Keratinocyte (primary cell): ENCODE measurements around the gene RAD9B. TPM values are rescaled to one million over a fixed set of nuclear protein-coding genes. Genes with fewer than 3 reads are reported as not detected.

Experiments used
- DNase-seq: peaks from one replicate; pipeline ENCODE4 v3.0.0-alpha.2; 2011; ENCODE audit warnings: low read depth, missing footprints, low spot score
- FAIRE-seq: peaks from 2 replicates; lab custom pipeline; 2011; peaks lifted over from hg19 to GRCh38; lab: Jason Lieb, UNC
- H2AFZ ChIP-seq: 2 replicates; pipeline ENCODE4 v1.6.0; 2012; ENCODE audit warnings: low read length, control low read depth, inconsistent platforms; ENCODE audit not compliant: control insufficient read depth
- H3K27ac ChIP-seq: 2 replicates; pipeline ENCODE4 v1.5.1; 2011; ENCODE audit warnings: low read length; ENCODE audit not compliant: control insufficient read depth, insufficient read depth
- H3K27me3 ChIP-seq: 3 replicates; pipeline ENCODE4 v1.6.0; 2011; ENCODE audit warnings: low read length; ENCODE audit not compliant: control insufficient read depth, insufficient read depth; ENCODE audit errors: extremely low read depth
- H3K36me3 ChIP-seq, 2 experiments: 2 replicates in 1 of 2; 3 replicates in 1 of 2; pipeline ENCODE4 v1.5.1; 2011; ENCODE audit warnings: low read length in 2 of 2, mild to moderate bottlenecking in 1 of 2; ENCODE audit not compliant: control insufficient read depth in 2 of 2, insufficient read depth in 2 of 2; ENCODE audit errors: extremely low read depth in 1 of 2
- H3K4me1 ChIP-seq: 3 replicates; pipeline ENCODE4 v1.5.1; 2011; ENCODE audit warnings: low read length; ENCODE audit not compliant: control insufficient read depth, insufficient read depth; ENCODE audit errors: extremely low read depth
- H3K4me2 ChIP-seq: 3 replicates; pipeline ENCODE4 v1.6.0; 2011; ENCODE audit warnings: low read depth, low read length; ENCODE audit not compliant: control insufficient read depth, insufficient read depth; ENCODE audit errors: extremely low read depth
- H3K4me3 ChIP-seq, 3 experiments: fragments of 200-600 bp in 1 of 3; sonication (generic) in 1 of 3; 2 replicates in 2 of 3; 3 replicates in 1 of 3; pipeline ENCODE4 v1.5.1; 2011 to 2016; ENCODE audit warnings: low read length in 3 of 3, mild to moderate bottlenecking in 3 of 3, control low read depth in 2 of 3, inconsistent platforms in 1 of 3, low read depth in 1 of 3, mixed read lengths in 1 of 3, mixed run types in 1 of 3, moderate library complexity in 1 of 3; ENCODE audit not compliant: control insufficient read depth in 2 of 3, insufficient read depth in 2 of 3; ENCODE audit errors: extremely low read depth in 1 of 3
- H3K79me2 ChIP-seq: 2 replicates; pipeline ENCODE4 v1.6.0; 2012; ENCODE audit warnings: low read length; ENCODE audit not compliant: control insufficient read depth, insufficient read depth
- H3K9ac ChIP-seq: 3 replicates; pipeline ENCODE4 v1.6.0; 2011; ENCODE audit warnings: low read length; ENCODE audit not compliant: control insufficient read depth, insufficient read depth; ENCODE audit errors: extremely low read depth
- H3K9me1 ChIP-seq: 3 replicates; pipeline ENCODE4 v1.6.0; 2011; ENCODE audit warnings: low read length; ENCODE audit not compliant: control insufficient read depth, insufficient read depth; ENCODE audit errors: extremely low read depth
- H3K9me3 ChIP-seq: 2 replicates; pipeline ENCODE4 v1.5.1; 2012; ENCODE audit warnings: low read depth, low read length; ENCODE audit not compliant: control insufficient read depth
- H4K20me1 ChIP-seq: 3 replicates; pipeline ENCODE4 v1.6.0; 2011; ENCODE audit warnings: low read length; ENCODE audit not compliant: control insufficient read depth, insufficient read depth; ENCODE audit errors: extremely low read depth
- EZH2 ChIP-seq: IDR thresholded peaks from one replicate; pipeline ENCODE4 v1.6.1; 2012; ENCODE audit warnings: inconsistent platforms, mild to moderate bottlenecking, low read length, moderate library complexity
- dilution Hi-C: fragments of 300-500 bp; cut with MboI; formaldehyde crosslinking; loops from one replicate; pipeline ENCODE4 v1.7.0; 2020; ENCODE audit warnings: low sequenced_read_pairs; ENCODE audit not compliant: extremely low pct_ligation_motif_present
- polyA plus RNA-seq, 5 experiments: library from polyadenylated mRNA; depleted of rRNA in 3 of 5; stranded (reverse) in 3 of 5; stranded (forward) in 1 of 5; unstranded in 1 of 5; fragments of >200 nt; gene quantifications; 1 replicate in 1 of 5; 2 replicates in 3 of 5; 3 replicates in 1 of 5; pipeline versions ENCODE4 v1.2.1 to v1.2.3, GENCODE V29; 2011 to 2012; ENCODE audit warnings: missing spikeins in 2 of 5, low read depth in 1 of 5, low replicate concordance in 1 of 5
- TF ChIP-seq, protein P1 (sequence below), 3 experiments: IDR thresholded peaks in 1 of 3; conservative IDR thresholded peaks in 1 of 3; optimal IDR thresholded peaks in 1 of 3; 2 replicates in 2 of 3; 3 replicates in 1 of 3; pipeline versions ENCODE3 to v1.5.1; 2011; ENCODE audit warnings: low read length in 3 of 3, mild to moderate bottlenecking in 3 of 3, moderate library complexity in 2 of 3, control low read depth in 1 of 3, inconsistent platforms in 1 of 3; ENCODE audit not compliant: insufficient read depth in 2 of 3; ENCODE audit errors: extremely low read depth in 1 of 3

Gene RAD9B
- polyA plus RNA-seq, 1 donor (not counting 4 experiments of a cell fraction or from before 2014, with no cell fraction given) = 0.31 TPM

DNA sequence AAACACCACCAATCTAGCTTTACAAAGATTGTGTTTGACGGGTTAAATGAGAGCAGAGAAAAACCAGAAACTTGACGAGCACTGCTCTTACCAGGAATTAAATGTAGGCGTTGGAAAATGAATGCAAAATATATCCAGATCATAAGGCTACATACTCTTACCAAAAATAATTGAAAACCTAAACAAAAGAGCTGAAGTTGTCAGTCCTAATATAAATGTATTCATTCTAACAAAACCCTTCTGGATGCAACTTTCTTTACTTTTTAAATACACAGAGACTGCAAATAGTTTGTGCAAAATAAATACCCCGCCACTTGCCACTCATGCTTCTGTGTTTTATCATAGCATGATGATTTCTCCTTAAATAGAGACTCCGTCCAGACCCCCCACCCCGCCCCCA is 32.7 kb downstream of the RAD9B start:
- no peak overlapping the region for H3K9ac ChIP-seq
- FAIRE-seq = no peak
- H4K20me1 ChIP-seq = peaks cover 2% of the 10 kb centered on the region
- H3K4me1 ChIP-seq = peaks cover 50% of the 10 kb centered on the region
- H2AFZ ChIP-seq = no peak overlapping the region
- H3K36me3 ChIP-seq = peaks cover 17 to 45% of the 10 kb centered on the region in 2 experiments
- no peaks in the 10 kb centered on the region for H3K9me1 ChIP-seq
- no peak overlapping the region for H3K27ac ChIP-seq
- no peak for DNase-seq
- TF ChIP-seq, protein P1, sequence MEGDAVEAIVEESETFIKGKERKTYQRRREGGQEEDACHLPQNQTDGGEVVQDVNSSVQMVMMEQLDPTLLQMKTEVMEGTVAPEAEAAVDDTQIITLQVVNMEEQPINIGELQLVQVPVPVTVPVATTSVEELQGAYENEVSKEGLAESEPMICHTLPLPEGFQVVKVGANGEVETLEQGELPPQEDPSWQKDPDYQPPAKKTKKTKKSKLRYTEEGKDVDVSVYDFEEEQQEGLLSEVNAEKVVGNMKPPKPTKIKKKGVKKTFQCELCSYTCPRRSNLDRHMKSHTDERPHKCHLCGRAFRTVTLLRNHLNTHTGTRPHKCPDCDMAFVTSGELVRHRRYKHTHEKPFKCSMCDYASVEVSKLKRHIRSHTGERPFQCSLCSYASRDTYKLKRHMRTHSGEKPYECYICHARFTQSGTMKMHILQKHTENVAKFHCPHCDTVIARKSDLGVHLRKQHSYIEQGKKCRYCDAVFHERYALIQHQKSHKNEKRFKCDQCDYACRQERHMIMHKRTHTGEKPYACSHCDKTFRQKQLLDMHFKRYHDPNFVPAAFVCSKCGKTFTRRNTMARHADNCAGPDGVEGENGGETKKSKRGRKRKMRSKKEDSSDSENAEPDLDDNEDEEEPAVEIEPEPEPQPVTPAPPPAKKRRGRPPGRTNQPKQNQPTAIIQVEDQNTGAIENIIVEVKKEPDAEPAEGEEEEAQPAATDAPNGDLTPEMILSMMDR (optimal IDR thresholded peaks at IDR 0.05 in 1 of 3, IDR thresholded peaks at IDR 0.05 in 1 of 3, conservative IDR thresholded peaks at IDR 0.05 in 1 of 3; ENCODE audit: extremely low read depth in 1 of 3, insufficient read depth in 2 of 3, low read length in 3 of 3) = no peak
- no peak for TF ChIP-seq EZH2
- dilution Hi-C loops = no loop called here
- H3K79me2 ChIP-seq = peaks cover 30% of the 10 kb centered on the region
- no peak overlapping the region for H3K4me2 ChIP-seq
- no peak overlapping the region for H3K4me3 ChIP-seq
- H3K27me3 ChIP-seq = no peaks in the 10 kb centered on the region
- no peaks in the 10 kb centered on the region for H3K9me3 ChIP-seq

DNA sequence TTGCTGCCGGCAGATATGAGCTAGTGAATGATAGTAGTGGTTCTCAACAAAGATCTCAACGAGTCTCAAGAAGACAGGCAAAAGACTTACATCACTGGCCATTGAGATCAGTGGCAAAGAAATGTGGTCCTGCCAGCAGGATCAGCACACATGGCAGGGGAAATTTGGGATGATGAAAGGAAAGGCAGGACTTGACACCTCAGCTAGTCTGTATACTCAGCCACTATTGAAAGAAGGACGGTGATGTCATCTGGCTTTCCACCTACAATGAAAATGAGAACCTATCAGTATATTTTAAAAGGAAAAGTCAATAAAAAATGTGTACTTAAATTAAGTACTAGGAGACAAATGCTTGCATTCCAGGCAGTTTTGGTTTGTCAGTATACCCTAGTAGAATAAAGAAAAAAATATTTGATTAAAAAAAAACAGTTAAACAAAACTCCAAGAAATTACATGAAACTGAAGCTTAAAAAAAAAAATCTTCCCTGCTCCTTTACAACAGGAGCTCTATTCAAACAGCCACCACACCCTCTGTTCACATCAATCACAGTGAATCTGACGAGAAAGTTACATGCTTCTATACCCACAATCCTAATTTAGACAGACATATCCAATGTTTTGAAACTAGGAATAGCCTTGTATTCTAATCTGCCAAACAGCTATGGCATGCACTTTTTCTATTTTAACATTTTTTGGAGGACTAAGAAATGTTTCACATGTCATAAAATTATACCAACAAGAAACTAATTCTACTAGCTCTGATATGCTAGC is 34.9 kb downstream of the RAD9B start:
- no peak overlapping the region for H3K4me3 ChIP-seq
- H3K27me3 ChIP-seq = no peaks in the 10 kb centered on the region
- peaks cover 17 to 45% of the 10 kb centered on the region in 2 experiments for H3K36me3 ChIP-seq
- H3K9me3 ChIP-seq = no peaks in the 10 kb centered on the region
- H3K27ac ChIP-seq = peak overlapping the region; percentile 63
- no peaks in the 10 kb centered on the region for H3K9me1 ChIP-seq
- H4K20me1 ChIP-seq = no peaks in the 10 kb centered on the region
- TF ChIP-seq EZH2 = no peak
- TF ChIP-seq, protein P1 (optimal IDR thresholded peaks at IDR 0.05 in 1 of 3, IDR thresholded peaks at IDR 0.05 in 1 of 3, conservative IDR thresholded peaks at IDR 0.05 in 1 of 3; ENCODE audit: extremely low read depth in 1 of 3, insufficient read depth in 2 of 3, low read length in 3 of 3) = no peak
- peak overlapping the region; percentile 38 for H3K9ac ChIP-seq
- H3K4me2 ChIP-seq = peak overlapping the region; percentile 28
- H3K4me1 ChIP-seq = peaks cover 47% of the 10 kb centered on the region
- FAIRE-seq = peak; percentile 69
- DNase-seq = no peak
- dilution Hi-C loops = no loop called here
- H3K79me2 ChIP-seq = peaks cover 34% of the 10 kb centered on the region
- no peak overlapping the region for H2AFZ ChIP-seq
